ENCODE results near the gene STX16.
"Not testable (repeated sequence)": the region's sequence is repeated elsewhere in the genome, so short reads cannot be mapped to it uniquely, and the experiment has no call there.

Gene STX16

DNA sequence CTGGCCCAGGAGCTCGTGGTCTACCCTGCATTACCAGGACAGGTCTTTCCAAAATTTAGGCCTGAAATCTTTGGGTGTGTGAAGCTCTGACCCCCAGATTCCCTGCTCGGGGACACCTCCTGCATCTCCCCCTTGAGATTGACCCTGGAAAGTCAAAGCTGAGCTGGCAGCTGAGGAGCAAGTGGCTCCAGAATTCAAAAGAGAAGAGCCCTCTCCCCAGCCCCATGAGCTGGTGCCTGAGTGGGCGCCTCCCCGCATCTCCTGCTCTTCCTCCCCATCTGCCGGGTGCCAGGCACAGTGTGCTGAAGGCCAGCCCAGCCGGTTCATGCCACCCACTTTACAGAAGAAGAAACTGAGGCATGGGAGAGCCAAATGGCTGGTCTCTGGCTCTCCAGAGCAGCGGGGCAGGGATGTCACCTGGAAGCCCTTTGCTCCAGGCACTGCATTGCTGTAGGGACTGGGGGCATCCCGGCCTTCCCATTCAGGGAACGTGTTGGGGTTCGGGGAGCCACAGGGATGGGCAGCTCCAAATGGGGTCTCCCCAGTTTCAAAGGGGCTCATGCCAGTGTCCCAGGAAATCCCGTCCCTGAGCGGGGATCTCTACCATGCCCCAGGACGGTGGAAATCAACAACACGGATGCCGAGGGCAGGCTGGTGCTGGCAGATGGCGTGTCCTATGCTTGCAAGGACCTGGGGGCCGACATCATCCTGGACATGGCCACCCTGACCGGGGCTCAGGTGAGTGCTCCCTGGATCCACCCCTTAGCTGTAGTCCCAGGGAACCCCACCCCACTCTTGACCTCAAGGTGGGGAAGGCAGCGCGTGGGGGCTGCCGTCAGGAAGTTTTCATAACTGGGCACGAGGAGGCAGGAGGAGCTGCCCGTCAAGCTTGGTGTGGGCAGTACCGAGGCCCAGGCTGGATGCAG lies 62.0 kb downstream of the STX16 start:
- DNase-seq, result no peak

DNA sequence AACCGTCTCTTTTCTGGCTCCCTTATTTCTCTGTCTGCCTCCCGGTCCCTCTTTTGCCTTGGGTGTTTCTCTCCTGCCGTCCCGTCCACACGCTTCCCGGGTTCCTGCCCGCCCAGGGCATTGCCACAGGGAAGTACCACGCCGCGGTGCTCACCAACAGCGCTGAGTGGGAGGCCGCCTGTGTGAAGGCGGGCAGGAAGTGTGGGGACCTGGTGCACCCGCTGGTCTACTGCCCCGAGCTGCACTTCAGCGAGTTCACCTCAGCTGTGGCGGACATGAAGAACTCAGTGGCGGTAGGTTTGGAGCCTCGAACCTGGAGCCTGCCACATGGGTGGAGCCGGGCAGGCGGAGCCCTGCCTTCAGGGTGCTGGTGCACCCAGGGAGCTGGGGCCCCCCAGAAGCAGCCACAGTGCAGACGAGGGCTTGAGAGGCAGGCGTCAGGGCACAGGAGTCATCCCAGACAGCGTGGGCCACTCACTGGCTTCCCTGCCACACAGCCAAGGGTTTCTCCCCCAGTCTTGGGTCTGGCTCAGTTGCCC lies 62.8 kb downstream of the STX16 start:
- no peak for DNase-seq

DNA sequence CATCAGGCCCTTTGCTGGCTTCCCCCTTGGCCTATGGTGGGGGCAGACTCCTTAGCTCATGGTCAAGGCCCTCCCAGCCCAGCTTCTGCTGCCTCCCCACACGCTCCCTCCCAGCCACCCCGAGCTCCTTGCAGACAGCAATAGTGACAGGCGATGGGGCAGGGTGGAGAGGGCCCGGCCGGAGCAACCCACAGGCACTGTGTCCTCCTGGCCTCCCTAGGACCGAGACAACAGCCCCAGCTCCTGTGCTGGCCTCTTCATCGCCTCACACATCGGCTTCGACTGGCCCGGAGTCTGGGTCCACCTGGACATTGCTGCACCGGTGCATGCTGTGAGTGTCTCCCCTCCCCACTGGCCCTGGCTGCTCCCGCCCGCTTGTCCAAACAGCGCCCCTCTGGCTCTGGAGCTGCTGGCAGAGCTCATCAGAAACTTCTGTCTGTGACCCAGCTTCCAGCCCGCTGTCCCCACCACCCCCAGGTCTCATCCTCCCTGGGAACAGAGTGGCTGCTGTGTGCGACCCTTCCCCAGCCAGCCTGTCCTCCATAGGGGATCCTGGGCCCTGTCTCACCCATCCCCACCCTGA lies 63.3 kb downstream of the STX16 start:
- DNase-seq, result no peak

DNA sequence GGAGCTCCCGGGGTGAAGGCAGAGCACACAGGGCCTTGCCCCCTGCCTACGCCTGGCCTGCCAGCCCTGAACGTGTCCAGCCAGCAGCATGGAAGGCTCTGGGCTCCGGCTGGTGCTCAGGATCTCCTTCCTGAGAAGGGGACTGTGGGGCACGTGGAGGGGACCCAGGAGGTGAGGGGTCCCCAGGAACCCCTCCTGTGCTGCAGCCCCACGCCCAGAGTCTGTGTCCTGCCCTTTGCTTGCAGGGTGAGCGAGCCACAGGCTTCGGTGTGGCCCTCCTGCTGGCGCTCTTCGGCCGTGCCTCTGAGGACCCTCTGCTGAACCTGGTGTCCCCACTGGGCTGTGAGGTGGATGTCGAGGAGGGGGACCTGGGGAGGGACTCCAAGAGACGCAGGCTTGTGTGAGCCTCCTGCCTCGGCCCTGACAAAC lies 63.9 kb downstream of the STX16 start:
- no peak for DNase-seq

DNA sequence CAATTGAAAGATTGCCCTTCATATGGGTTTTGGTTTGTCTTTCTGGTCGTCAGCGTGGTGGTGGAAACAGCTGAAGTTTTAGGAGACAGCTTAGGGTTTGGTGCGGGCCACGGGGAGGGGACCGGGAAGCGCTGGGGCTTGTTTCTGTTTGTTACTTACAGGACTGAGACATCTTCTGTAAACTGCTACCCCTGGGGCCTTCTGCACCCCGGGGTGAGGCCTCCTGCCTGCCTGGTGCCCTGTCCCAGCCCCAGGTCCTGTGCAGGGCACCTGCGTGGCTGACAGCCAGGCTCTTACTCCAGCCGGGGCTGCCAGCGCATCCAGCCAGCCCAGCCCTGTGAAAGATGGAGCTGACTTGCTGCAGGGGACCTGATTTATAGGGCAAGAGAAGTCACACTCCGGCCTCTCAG lies 64.3 kb downstream of the STX16 start:
- DNase-seq, result no peak

DNA sequence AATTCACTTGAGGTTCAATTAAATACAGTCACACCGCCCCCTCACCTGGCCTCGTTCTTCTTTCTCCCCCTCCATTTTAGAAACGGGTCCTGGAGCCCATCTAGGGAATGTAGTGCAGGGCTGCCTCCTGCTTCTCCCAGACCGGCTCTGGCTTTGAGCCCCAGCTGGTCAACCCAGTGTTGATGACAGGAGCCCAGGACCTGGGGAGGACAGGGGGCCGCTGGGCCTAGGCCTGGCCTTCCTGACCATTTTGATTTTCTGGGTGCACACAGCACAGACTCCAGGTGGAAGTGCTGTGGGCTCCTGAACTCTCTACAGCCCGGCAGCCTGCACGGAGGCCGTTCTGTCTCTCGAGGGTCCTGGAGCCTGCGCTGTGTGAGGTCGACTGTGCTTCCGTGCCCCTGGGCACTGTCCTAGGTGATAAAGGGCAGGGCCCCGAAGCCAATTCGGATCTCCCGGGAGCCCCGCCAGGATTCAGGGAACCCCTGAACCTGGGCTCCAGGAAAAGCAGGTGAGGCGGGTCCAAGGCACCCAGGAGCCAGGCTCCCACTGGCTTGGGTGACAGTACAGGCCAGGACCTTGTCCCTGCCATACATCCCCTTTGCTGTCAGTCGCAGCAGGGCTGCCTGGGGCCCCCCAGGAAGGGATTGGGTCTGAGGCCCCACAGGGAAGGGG lies 64.9 kb downstream of the STX16 start:
- DNase-seq, result no peak

DNA sequence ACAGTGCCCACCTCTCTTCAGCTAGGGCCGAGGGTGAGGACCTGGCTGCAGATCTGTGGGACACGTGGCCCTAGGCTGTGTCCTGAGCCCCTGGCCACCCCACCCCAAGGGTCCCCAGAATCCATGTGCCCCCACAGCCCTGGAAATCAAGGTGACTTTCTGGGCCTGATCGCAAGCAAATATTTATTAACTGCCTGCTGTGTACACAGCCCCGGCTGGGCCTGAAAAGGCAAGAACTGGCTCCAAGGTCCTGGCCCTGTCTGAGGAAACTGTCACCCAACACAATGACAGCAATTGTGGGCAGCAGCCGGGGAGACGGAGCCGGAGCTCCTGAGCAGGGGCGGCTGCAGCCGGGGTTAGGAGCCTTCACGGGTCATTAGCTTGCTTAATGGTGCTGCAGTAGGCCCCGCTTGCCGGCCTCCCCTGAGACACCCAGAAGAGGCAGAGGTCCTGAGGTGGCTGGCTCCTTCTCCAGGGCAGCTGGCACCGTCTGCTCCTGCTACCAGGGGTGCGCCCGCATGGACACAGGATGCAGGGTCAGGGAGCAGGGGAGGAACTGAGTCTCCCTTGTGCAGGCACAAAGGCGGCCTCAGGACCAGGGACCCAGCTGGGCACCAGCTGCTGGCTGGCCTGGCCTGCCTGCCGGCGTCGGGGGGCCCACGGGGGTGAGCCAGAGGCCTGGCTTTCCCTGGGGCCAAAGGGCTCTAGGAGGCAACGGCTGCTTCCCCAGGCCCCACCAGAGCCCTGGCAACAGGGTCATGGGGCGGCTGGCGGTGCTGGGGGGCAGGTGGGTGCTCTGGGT lies 65.6 kb downstream of the STX16 start:
- no peak for DNase-seq

DNA sequence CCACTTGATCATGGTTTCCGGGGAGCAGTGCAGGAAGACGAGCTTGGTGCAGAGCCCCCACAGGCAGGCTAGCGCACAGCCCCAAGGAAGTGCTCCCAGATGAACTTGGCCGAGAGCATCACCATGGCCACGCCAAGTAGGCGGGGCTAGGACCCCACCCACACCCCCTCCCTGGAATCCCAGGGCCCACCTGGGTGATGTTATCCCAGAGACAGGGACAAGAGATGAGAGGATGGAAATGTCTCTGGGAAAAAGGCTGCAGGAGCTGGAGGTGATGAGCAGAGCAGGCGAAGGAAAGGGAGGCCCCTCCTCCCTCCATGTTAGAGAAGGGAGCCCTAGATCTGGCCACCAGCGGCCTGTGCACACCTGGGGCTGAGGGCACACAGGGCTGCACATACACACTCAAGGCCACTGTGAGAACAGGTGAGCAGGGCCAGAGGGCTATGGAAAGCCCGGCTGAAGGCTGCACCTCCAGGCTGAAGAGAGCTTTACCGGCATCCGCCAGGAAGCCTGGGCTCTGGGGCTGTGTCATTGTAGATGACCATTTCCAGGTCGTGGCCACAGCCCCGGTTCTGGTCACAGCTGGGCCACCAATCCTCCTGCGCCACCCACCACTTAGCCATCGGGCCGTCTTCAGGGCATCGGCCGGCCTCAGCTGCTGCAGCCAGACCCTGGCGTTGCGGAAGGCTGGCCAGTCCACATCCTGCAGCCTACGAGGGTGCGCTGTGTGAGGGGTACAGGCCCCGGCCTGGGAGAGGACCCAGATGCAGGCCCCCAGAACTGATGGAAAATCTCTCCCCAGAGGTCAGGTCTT lies 66.4 kb downstream of the STX16 start:
- DNase-seq, result no peak

DNA sequence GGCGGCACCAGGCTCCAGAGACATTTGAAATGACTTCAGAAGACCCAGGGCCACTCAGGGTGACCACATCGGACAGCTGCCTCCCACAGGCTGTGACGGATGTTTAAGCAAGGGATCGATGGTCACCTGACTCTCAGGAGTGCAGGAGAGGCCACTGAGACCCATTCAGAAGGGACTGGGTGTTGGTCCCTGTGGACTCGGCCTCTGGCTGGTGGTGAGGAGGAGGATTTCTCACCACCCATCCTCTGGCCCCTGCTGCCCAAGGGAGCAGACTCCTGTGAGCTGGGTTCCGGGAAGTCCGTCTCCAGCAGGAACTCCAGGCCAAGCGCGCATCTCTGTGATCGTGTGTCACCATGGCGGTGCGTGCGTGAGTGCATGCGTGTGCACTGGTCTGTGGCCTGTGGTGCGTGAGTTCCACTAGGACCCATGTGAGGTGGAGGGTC lies 67.1 kb downstream of the STX16 start:
- DNase-seq, result no peak

DNA sequence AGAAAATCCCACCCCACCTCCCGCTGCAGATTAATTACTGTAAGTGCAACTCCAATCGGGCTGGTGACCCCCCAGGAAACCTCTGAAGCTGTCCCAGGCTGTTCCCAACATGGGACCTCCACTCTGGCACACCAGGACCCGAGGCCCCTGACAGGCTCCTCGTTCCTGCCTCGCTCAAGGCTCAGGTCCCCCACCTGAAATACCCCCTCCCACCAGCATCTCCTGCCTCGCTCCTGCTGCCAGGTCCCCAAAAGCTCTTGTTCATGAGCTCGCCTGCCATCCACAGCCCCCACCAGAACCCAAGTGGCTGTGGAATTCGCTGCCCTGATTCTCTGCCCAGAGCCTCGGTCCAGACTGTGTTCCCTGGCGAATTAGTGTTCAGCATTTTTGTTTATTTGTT lies 67.6 kb downstream of the STX16 start:
- no peak for DNase-seq

DNA sequence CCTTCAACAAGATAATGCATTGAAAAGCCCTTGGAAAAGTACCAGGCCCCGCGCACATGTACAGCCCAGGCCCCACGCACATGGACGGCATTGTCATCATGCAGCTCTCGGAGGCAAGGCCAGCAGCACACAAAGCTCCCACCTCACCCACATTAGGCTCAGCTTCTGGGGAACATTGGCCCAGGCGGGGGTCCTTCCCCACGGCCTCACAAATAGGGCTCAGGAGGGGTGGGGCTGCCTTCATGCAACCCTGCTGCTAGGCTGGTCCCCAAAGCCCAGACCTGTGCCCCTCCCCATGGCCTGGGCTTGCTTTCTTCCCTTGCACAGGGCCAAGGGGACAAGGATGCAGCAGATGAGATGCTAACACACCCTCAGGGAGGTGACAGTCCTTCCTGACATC lies 68.2 kb downstream of the STX16 start:
- no peak for DNase-seq

DNA sequence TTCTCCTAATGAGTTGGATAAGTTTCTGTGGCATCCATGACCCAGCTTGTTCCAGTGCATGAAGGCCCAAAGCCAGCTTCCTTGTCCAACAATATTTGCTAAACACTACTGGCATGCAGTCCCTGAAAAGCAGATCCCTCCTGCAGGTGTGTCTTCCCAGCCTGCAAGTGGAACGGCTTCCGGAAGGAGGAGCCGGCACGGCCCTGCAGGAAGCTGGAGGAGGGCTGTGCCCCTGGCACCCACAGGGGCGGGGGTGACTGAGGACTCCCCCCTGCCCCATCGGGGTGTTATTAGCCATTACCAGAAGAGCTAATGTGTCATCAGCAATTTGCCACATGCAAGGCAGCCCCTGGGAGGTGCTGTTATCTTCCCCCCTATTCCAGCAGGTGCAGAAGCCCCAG lies 68.9 kb downstream of the STX16 start:
- no peak for DNase-seq

DNA sequence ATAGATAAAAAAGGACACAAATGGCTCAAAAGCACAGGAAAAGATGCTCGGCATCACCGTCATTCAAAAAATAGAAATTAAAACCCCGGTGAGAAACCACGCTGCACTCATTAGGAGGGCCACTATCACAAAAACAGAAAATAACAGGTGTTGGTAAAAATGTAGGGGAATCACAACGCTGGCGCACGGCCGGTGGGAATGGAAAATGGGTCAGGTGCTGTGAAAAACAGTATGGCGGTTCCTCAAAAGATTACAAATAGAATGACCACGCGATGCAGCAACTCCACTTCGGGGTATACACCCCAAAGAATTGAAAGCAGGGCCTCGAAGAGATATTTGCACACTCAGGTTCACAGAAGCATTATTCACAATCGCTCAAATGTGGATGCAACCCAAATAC lies 69.8 kb downstream of the STX16 start:
- no peak for DNase-seq

DNA sequence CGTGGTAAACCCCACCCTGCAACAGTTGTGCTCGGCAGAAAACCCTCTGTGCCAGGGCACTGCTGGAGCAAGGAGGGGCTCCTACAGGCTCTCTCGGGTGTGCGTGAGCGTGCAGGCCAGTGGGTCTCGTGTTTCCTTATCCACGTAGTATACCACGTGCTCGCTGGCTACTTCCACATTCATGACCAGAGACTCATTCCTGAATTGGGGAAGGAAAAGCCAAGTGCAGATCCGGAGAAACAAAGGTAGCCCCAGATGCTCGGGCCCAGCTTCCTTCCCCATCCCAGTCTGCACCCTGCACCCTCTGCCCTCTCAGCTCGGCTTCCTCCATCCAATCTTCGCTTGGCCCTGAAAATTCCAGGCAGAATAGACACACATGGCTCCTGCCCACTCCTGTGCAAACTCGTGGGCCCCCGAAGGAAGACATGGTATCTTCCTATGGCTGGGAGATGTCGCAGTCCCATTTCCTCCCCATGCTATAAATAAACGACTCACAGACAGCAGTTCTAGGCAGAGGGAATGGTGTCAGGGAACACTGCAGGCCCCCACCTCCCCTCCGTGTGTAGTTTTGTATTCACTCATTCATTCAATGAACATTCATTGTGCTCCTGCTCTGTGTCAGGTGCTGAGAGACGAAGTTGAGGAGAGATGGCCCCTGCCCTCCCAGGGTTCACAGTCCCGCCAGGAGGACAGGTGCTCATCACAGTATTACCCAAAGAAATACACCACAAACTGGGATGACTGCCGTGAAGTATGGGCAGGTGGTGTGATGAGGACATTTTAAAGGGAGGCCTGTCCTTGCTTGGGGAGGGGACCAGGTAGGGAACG lies 71.1 kb downstream of the STX16 start:
- no peak for DNase-seq

DNA sequence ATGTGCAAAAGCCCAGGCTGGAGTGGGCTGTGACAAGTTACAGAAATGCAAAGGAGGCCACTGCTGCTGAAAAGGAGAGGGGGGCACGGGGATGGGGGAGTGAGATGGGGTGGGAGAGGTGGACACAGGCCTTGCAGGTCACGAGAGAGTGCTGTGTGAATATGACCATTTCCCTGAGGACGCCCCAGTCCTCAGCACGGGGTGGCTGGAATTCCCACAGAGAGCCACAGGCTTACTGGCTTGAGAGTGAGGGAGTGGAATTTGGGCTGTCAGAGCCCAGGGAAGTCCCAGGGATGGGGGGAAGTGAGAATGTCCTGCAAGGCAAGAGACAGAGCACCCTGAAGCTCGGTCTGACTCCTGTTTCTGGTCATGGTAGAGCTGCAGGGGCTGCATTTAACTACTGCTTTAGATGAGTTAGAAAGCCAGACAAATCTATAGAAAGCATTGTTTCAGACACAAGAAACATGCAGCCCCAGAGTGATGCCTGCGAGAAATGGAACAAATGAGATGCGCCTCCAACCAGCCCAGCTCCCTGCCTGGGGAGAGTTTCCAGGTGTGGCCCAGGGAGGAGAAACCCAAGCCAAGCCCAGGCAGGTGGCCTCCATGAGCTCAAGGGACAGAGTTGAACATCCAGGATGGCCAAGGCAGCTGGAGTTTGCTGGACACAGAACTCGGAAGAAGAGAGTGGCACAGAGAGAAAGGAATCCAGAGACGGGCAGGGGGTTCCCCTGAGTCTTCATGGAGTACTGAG lies 72.0 kb downstream of the STX16 start:
- no peak for DNase-seq

DNA sequence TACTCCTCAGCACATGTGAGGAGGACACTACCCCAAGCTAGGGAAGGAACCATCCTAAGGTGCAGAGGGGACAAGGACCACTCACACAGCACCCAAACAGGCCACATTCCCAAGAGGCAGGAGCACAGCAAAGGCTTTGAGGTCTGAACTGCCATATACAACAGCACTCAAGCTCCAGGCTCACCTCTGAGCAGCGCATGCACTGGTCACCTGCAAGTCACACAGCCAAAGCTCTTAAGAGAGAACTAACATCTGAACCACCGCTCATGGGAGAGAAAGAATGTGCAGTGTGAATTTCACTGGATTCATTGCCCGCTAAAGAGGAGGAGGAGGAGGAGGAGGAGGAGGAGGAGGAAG lies 72.5 kb downstream of the STX16 start:
- DNase-seq, result no peak

DNA sequence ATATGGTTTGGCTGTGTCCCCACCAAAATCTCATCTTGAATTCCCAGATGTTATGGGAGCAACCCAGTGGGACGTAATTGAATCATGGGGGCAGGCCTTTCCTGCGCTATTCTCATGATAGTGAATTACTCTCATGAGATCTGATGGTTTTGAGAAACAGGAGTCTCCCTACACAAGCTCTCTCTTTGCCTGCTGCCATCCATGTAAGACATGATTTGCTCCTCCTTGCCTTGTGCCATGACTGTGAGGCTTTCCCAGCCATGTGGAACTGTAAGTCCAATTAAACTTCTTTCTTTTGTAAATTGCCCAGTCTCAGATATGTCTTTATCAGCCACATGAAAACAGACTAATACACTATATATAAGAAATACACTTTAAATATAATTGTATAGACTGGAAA lies 75.1 kb downstream of the STX16 start:
- not testable (repeated sequence) for DNase-seq
